HG03097 (cell line): ENCODE results near the gene CAPN14.

Source experiments
- ATAC-seq: cut with Tn5 transposase; IDR thresholded peaks from one replicate; pipeline ENCODE4 v1.9.1; 2021; ENCODE audit not compliant: unreplicated experiment, low FRiP score

Gene CAPN14

GRCh38 chr2:31150120-31150670 lies 67.1 kb downstream of the CAPN14 start:
- no peak for ATAC-seq

GRCh38 chr2:31148514-31148913 lies 68.8 kb downstream of the CAPN14 start:
- no peak for ATAC-seq

GRCh38 chr2:31147645-31148044 lies 69.7 kb downstream of the CAPN14 start:
- ATAC-seq: no peak

GRCh38 chr2:31142110-31142509 lies 75.2 kb downstream of the CAPN14 start:
- no peak for ATAC-seq

- no peak for ATAC-seq
Measured at GRCh38 chr2:31141443-31142085, 75.8 kb downstream of the CAPN14 start.

GRCh38 chr2:31140151-31140550 lies 77.2 kb downstream of the CAPN14 start:
- ATAC-seq: no peak

GRCh38 chr2:31139671-31140070 lies 77.6 kb downstream of the CAPN14 start:
- no peak for ATAC-seq

- no peak for ATAC-seq
Measured at GRCh38 chr2:31138037-31138962, 79.0 kb downstream of the CAPN14 start, which contains the start of gene GALNT14. Gene GALNT14, minus strand, starts transcription at chr2:31138440. Its CDS starts 354 bp downstream, at chr2:31138086.

- no peak for ATAC-seq
Measured at GRCh38 chr2:31137211-31138036, 79.9 kb downstream of the CAPN14 start.

GRCh38 chr2:31136732-31137131 lies 80.6 kb downstream of the CAPN14 start:
- no peak for ATAC-seq

- no peak for ATAC-seq
Measured at GRCh38 chr2:31136000-31136399, 81.3 kb downstream of the CAPN14 start.

GRCh38 chr2:31134480-31134879 lies 82.8 kb downstream of the CAPN14 start:
- ATAC-seq: no peak

- ATAC-seq: no peak
Measured at GRCh38 chr2:31132786-31133185, 84.5 kb downstream of the CAPN14 start.

- no peak for ATAC-seq
Measured at GRCh38 chr2:31131871-31132270, 85.4 kb downstream of the CAPN14 start.

- no peak for ATAC-seq
Measured at GRCh38 chr2:31129375-31130171, 87.7 kb downstream of the CAPN14 start.

GRCh38 chr2:31127931-31128330 lies 89.4 kb downstream of the CAPN14 start:
- ATAC-seq: no peak

GRCh38 chr2:31125918-31126695 lies 91.2 kb downstream of the CAPN14 start:
- no peak for ATAC-seq

GRCh38 chr2:31124904-31125303 lies 92.4 kb downstream of the CAPN14 start:
- no peak for ATAC-seq
